Measurements from ENCODE around the gene FATE1.
"Not testable (repeated sequence)": the region's sequence is repeated elsewhere in the genome, so short reads cannot be mapped to it uniquely, and the experiment has no call there.

Gene FATE1

GRCh38 chrX:151715752-151716151 is at the start of gene FATE1:
TSS of gene FATE1 (plus strand) at chrX:151716035. CDS start at chrX:151716120, 85 bp downstream.
- DNase-seq = no peak

- no peak for DNase-seq
These were observed 40.6 kb upstream of the FATE1 start for GRCh38 chrX:151675121-151675746.

- DNase-seq = no peak
These were observed 39.6 kb upstream of the FATE1 start for GRCh38 chrX:151676196-151676595.

- DNase-seq = no peak
These were observed 35.9 kb upstream of the FATE1 start for GRCh38 chrX:151679798-151680402.

GRCh38 chrX:151680805-151681204 is 35.0 kb upstream of the FATE1 start:
- peak; percentile 69 for DNase-seq

GRCh38 chrX:151687635-151688034 is 28.2 kb upstream of the FATE1 start:
- no peak for DNase-seq

- no peak for DNase-seq
These were observed 27.1 kb upstream of the FATE1 start for GRCh38 chrX:151688695-151689094.

GRCh38 chrX:151692825-151693224 is 23.0 kb upstream of the FATE1 start:
- DNase-seq = no peak

GRCh38 chrX:151694121-151694520 is 21.7 kb upstream of the FATE1 start:
- no peak for DNase-seq

- no peak for DNase-seq
These were observed 20.9 kb upstream of the FATE1 start, which contains the start of gene PRRG3 for GRCh38 chrX:151694661-151695582. TSS of gene PRRG3 (plus strand) at chrX:151695458. CDS start at chrX:151698815, 3,357 bp downstream.

- no peak for DNase-seq
These were observed 20.1 kb upstream of the FATE1 start for GRCh38 chrX:151695583-151696340.

GRCh38 chrX:151697082-151697481 is 18.8 kb upstream of the FATE1 start:
- not testable (repeated sequence) for DNase-seq

- DNase-seq = no peak
These were observed 18.3 kb upstream of the FATE1 start for GRCh38 chrX:151697522-151697921.

- DNase-seq = no peak
These were observed 17.4 kb upstream of the FATE1 start for GRCh38 chrX:151698485-151698884.

GRCh38 chrX:151699746-151700145 is 16.1 kb upstream of the FATE1 start:
- no peak for DNase-seq

GRCh38 chrX:151700581-151700980 is 15.3 kb upstream of the FATE1 start:
- DNase-seq = no peak

- no peak for DNase-seq
These were observed 14.8 kb upstream of the FATE1 start for GRCh38 chrX:151701071-151701470.

- DNase-seq = no peak
These were observed 14.3 kb upstream of the FATE1 start for GRCh38 chrX:151701531-151701930.

GRCh38 chrX:151702026-151702714 is 13.7 kb upstream of the FATE1 start:
- DNase-seq = no peak

GRCh38 chrX:151702741-151703340 is 13.0 kb upstream of the FATE1 start:
- no peak for DNase-seq

- DNase-seq = no peak
These were observed 12.3 kb upstream of the FATE1 start for GRCh38 chrX:151703487-151703886.

Measured in islet precursor cell (in vitro differentiated cells).